ENCODE results near the gene ATP6V0E1. TPM values are rescaled to one million over a fixed set of nuclear protein-coding genes. Genes with fewer than 3 reads are reported as not detected.
"Not testable (repeated sequence)": the region's sequence is repeated elsewhere in the genome, so short reads cannot be mapped to it uniquely, and the experiment has no call there.

Gene ATP6V0E1
- total and polyA plus RNA-seq, 9 donors: 85.8 to 115 (median 99.0) TPM

- under 1% methylated on average over 25 of the region's 27 CpGs for WGBS (ENCODE audit: insufficient coverage)
- no peaks in the 10 kb centered on the region for H3K9me3 ChIP-seq (replicated peaks; ENCODE audit: control insufficient read depth, low read depth, low read length)
- H3K27me3 ChIP-seq (ENCODE audit: control insufficient read depth, insufficient read depth, low read length): no peaks in the 10 kb centered on the region
- H3K27ac ChIP-seq (ENCODE audit: low read length): peak overlapping the region; percentile 100
- H3K4me3 ChIP-seq (ENCODE audit: low read length): peak overlapping the region; percentile 94
- no peak for DNase-seq
- H3K36me3 ChIP-seq (ENCODE audit: control insufficient read depth, insufficient read depth, low read length): no peaks in the 10 kb centered on the region
- H3K4me1 ChIP-seq (ENCODE audit: control insufficient read depth, insufficient read depth, low read length): peaks cover 5% of the 10 kb centered on the region
These were observed 73.2 kb downstream of the ATP6V0E1 start for GRCh38 chr5:173056783-173057061.

GRCh38 chr5:173057062-173057924 is 73.7 kb downstream of the ATP6V0E1 start:
- peak; percentile 100 for DNase-seq
- Histone ChIP-seq H3K4me3 (ENCODE audit: low read length) (peak overlapping the region; percentile 94), H3K27me3 (ENCODE audit: control insufficient read depth, insufficient read depth, low read length) (no peaks in the 10 kb centered on the region), H3K27ac (ENCODE audit: low read length) (peak overlapping the region; percentile 100), H3K36me3 (ENCODE audit: control insufficient read depth, insufficient read depth, low read length) (no peaks in the 10 kb centered on the region), H3K9me3 (replicated peaks; ENCODE audit: control insufficient read depth, low read depth, low read length) (no peaks in the 10 kb centered on the region), H3K4me1 (ENCODE audit: control insufficient read depth, insufficient read depth, low read length) (peaks cover 5% of the 10 kb centered on the region)
- WGBS (ENCODE audit: insufficient coverage): under 1% methylated on average over 30 of the region's 38 CpGs

- H3K27ac ChIP-seq (ENCODE audit: low read length): no peak overlapping the region
- H3K4me1 ChIP-seq (ENCODE audit: control insufficient read depth, insufficient read depth, low read length): no peaks in the 10 kb centered on the region
- H3K27me3 ChIP-seq (ENCODE audit: control insufficient read depth, insufficient read depth, low read length): no peaks in the 10 kb centered on the region
- no peaks in the 10 kb centered on the region for H3K36me3 ChIP-seq (ENCODE audit: control insufficient read depth, insufficient read depth, low read length)
- H3K9me3 ChIP-seq (replicated peaks; ENCODE audit: control insufficient read depth, low read depth, low read length): no peaks in the 10 kb centered on the region
- no CpG with 5 or more reads among the region's 4 CpGs for WGBS (ENCODE audit: insufficient coverage)
- no peak for DNase-seq
- no peak overlapping the region for H3K4me3 ChIP-seq (ENCODE audit: low read length)
These were observed 78.6 kb downstream of the ATP6V0E1 start for GRCh38 chr5:173062141-173062540.

GRCh38 chr5:173065155-173065554 is 81.6 kb downstream of the ATP6V0E1 start:
- Histone ChIP-seq H3K27ac (ENCODE audit: low read length) (no peak overlapping the region), H3K4me3 (ENCODE audit: low read length) (no peak overlapping the region), H3K4me1 (ENCODE audit: control insufficient read depth, insufficient read depth, low read length) (no peaks in the 10 kb centered on the region), H3K9me3 (replicated peaks; ENCODE audit: control insufficient read depth, low read depth, low read length) (no peaks in the 10 kb centered on the region), H3K36me3 (ENCODE audit: control insufficient read depth, insufficient read depth, low read length) (no peaks in the 10 kb centered on the region), H3K27me3 (ENCODE audit: control insufficient read depth, insufficient read depth, low read length) (no peaks in the 10 kb centered on the region)
- DNase-seq: no peak

- no peaks in the 10 kb centered on the region for H3K9me3 ChIP-seq (replicated peaks; ENCODE audit: control insufficient read depth, low read depth, low read length)
- WGBS (ENCODE audit: insufficient coverage): 82% methylated on average over 6 of the region's 7 CpGs
- peak; percentile 38 for DNase-seq
- no peaks in the 10 kb centered on the region for H3K27me3 ChIP-seq (ENCODE audit: control insufficient read depth, insufficient read depth, low read length)
- no peaks in the 10 kb centered on the region for H3K4me1 ChIP-seq (ENCODE audit: control insufficient read depth, insufficient read depth, low read length)
- no peak overlapping the region for H3K27ac ChIP-seq (ENCODE audit: low read length)
- H3K36me3 ChIP-seq (ENCODE audit: control insufficient read depth, insufficient read depth, low read length): no peaks in the 10 kb centered on the region
- H3K4me3 ChIP-seq (ENCODE audit: low read length): no peak overlapping the region
These were observed 86.1 kb downstream of the ATP6V0E1 start for GRCh38 chr5:173069671-173070070.

- Histone ChIP-seq H3K9me3 (replicated peaks; ENCODE audit: control insufficient read depth, low read depth, low read length) (no peaks in the 10 kb centered on the region), H3K27ac (ENCODE audit: low read length) (no peak overlapping the region), H3K36me3 (ENCODE audit: control insufficient read depth, insufficient read depth, low read length) (no peaks in the 10 kb centered on the region), H3K27me3 (ENCODE audit: control insufficient read depth, insufficient read depth, low read length) (no peaks in the 10 kb centered on the region), H3K4me3 (ENCODE audit: low read length) (no peak overlapping the region), H3K4me1 (ENCODE audit: control insufficient read depth, insufficient read depth, low read length) (no peaks in the 10 kb centered on the region)
- no peak for DNase-seq
- WGBS (ENCODE audit: insufficient coverage): 76% methylated on average over 5 of the region's 5 CpGs
These were observed 91.7 kb downstream of the ATP6V0E1 start for GRCh38 chr5:173075137-173075843.

- no peaks in the 10 kb centered on the region for H3K9me3 ChIP-seq (replicated peaks; ENCODE audit: control insufficient read depth, low read depth, low read length)
- no peak overlapping the region for H3K4me3 ChIP-seq (ENCODE audit: low read length)
- WGBS (ENCODE audit: insufficient coverage): no CpG with 5 or more reads among the region's 5 CpGs
These were observed 92.4 kb downstream of the ATP6V0E1 start for GRCh38 chr5:173075970-173076369.

GRCh38 chr5:173076471-173076870 is 92.9 kb downstream of the ATP6V0E1 start:
- not testable (repeated sequence) for DNase-seq; H3K4me1 ChIP-seq (ENCODE audit: control insufficient read depth, insufficient read depth, low read length); H3K9me3 ChIP-seq (replicated peaks; ENCODE audit: control insufficient read depth, low read depth, low read length); H3K36me3 ChIP-seq (ENCODE audit: control insufficient read depth, insufficient read depth, low read length); H3K4me3 ChIP-seq (ENCODE audit: low read length); H3K27me3 ChIP-seq (ENCODE audit: control insufficient read depth, insufficient read depth, low read length); H3K27ac ChIP-seq (ENCODE audit: low read length)
- 92% methylated on average over 2 of the region's 4 CpGs for WGBS (ENCODE audit: insufficient coverage)

More at GRCh38 chr5:173075970-173076369, 92.4 kb downstream of the ATP6V0E1 start:
- no peak for DNase-seq
- H3K27me3 ChIP-seq (ENCODE audit: control insufficient read depth, insufficient read depth, low read length): no peaks in the 10 kb centered on the region
- H3K36me3 ChIP-seq (ENCODE audit: control insufficient read depth, insufficient read depth, low read length): peaks cover 2% of the 10 kb centered on the region
- H3K4me1 ChIP-seq (ENCODE audit: control insufficient read depth, insufficient read depth, low read length): no peaks in the 10 kb centered on the region
- H3K27ac ChIP-seq (ENCODE audit: low read length): no peak overlapping the region

GRCh38 chr5:173078878-173079277 is 95.3 kb downstream of the ATP6V0E1 start:
- Histone ChIP-seq H3K9me3 (replicated peaks; ENCODE audit: control insufficient read depth, low read depth, low read length) (no peaks in the 10 kb centered on the region), H3K27me3 (ENCODE audit: control insufficient read depth, insufficient read depth, low read length) (no peaks in the 10 kb centered on the region), H3K36me3 (ENCODE audit: control insufficient read depth, insufficient read depth, low read length) (peaks cover 7% of the 10 kb centered on the region), H3K27ac (ENCODE audit: low read length) (no peak overlapping the region), H3K4me1 (ENCODE audit: control insufficient read depth, insufficient read depth, low read length) (no peaks in the 10 kb centered on the region), H3K4me3 (ENCODE audit: low read length) (no peak overlapping the region)
- DNase-seq: no peak
- WGBS (ENCODE audit: insufficient coverage): 68% methylated on average over 2 of the region's 3 CpGs
